Skeletal muscle satellite cell (primary cell): Measurements from ENCODE around the gene DLEU7.

Source experiments
- H3K27me3 ChIP-seq: 2 replicates; pipeline ENCODE4 v1.7.0; 2013; ENCODE audit warnings: low read length; ENCODE audit not compliant: control insufficient read depth, insufficient read depth
- H3K36me3 ChIP-seq: 2 replicates; pipeline ENCODE4 v1.7.0; 2013; ENCODE audit warnings: mild to moderate bottlenecking, control low read depth, low read length; ENCODE audit not compliant: insufficient read depth
- H3K4me1 ChIP-seq: 2 replicates; pipeline ENCODE4 v1.7.0; 2013; ENCODE audit warnings: low read length; ENCODE audit not compliant: control insufficient read depth, insufficient read depth
- H3K4me2 ChIP-seq: 2 replicates; pipeline ENCODE4 v1.7.0; 2013; ENCODE audit warnings: mild to moderate bottlenecking, low read length
- H3K4me3 ChIP-seq: 2 replicates; pipeline ENCODE4 v1.7.0; 2013; ENCODE audit warnings: low read length
- H3K9ac ChIP-seq: 2 replicates; pipeline ENCODE4 v1.7.0; 2013; ENCODE audit warnings: mild to moderate bottlenecking, low read depth, low read length, moderate library complexity
- H3K9me3 ChIP-seq: replicated peaks from 2 replicates; pipeline ENCODE4 v1.7.0; 2013; ENCODE audit warnings: mild to moderate bottlenecking, control low read depth, low read length

Gene DLEU7

GRCh38 chr13:50842251-50842989 lies 1.1 kb downstream of the DLEU7 start:
- H3K9ac ChIP-seq, result no peak overlapping the region

GRCh38 chr13:50841786-50842185 lies 1.7 kb downstream of the DLEU7 start:
- Histone ChIP-seq H3K4me2 (no peak overlapping the region), H3K4me1 (peaks cover 18% of the 10 kb centered on the region), H3K9ac (no peak overlapping the region), H3K4me3 (no peak overlapping the region), H3K9me3 (no peaks in the 10 kb centered on the region), H3K36me3 (no peaks in the 10 kb centered on the region), H3K27me3 (peaks cover 42% of the 10 kb centered on the region)

More at GRCh38 chr13:50842251-50842989, 1.1 kb downstream of the DLEU7 start:
- H3K9me3 ChIP-seq, result no peaks in the 10 kb centered on the region
- peaks cover 46% of the 10 kb centered on the region for H3K27me3 ChIP-seq
- H3K36me3 ChIP-seq, result no peaks in the 10 kb centered on the region
- no peak overlapping the region for H3K4me2 ChIP-seq
- peaks cover 18% of the 10 kb centered on the region for H3K4me1 ChIP-seq
- H3K4me3 ChIP-seq, result no peak overlapping the region

DNA sequence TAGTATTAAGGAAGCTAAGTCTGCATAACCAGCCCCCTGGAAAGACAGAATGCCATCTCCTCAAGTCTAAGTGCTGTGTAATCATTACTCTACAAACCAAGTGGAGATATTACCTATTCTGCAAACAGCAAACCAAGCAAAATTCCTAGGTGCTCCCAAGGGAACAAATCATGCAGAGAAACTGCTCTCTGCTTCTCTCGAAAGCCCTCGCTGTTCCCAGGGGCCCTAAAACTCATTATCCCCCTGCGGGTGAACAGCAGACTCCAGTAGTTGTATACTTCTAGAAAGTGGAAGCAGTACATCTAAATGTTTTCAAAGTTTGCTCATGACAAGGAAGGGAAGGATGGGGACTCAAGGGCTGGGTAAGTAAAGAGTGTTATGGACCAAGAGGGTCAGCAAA lies 3.2 kb downstream of the DLEU7 start:
- no peaks in the 10 kb centered on the region for H3K9me3 ChIP-seq
- no peak overlapping the region for H3K4me2 ChIP-seq
- H3K36me3 ChIP-seq, result no peaks in the 10 kb centered on the region
- peaks cover 49% of the 10 kb centered on the region for H3K27me3 ChIP-seq
- H3K4me3 ChIP-seq, result no peak overlapping the region
- peaks cover 18% of the 10 kb centered on the region for H3K4me1 ChIP-seq
- H3K9ac ChIP-seq, result no peak overlapping the region

- H3K36me3 ChIP-seq, result no peaks in the 10 kb centered on the region
- H3K4me2 ChIP-seq, result no peak overlapping the region
- H3K9ac ChIP-seq, result no peak overlapping the region
- H3K4me1 ChIP-seq, result peaks cover 14% of the 10 kb centered on the region
- no peaks in the 10 kb centered on the region for H3K9me3 ChIP-seq
- H3K4me3 ChIP-seq, result no peak overlapping the region
- peaks cover 49% of the 10 kb centered on the region for H3K27me3 ChIP-seq
These were observed 3.7 kb downstream of the DLEU7 start for GRCh38 chr13:50839828-50840227.

- no peak overlapping the region for H3K4me3 ChIP-seq
- no peak overlapping the region for H3K4me2 ChIP-seq
- no peak overlapping the region for H3K9ac ChIP-seq
- no peaks in the 10 kb centered on the region for H3K9me3 ChIP-seq
- peaks cover 5% of the 10 kb centered on the region for H3K4me1 ChIP-seq
- no peaks in the 10 kb centered on the region for H3K36me3 ChIP-seq
- peaks cover 46% of the 10 kb centered on the region for H3K27me3 ChIP-seq
These were observed 4.8 kb downstream of the DLEU7 start for GRCh38 chr13:50838701-50839100.

DNA sequence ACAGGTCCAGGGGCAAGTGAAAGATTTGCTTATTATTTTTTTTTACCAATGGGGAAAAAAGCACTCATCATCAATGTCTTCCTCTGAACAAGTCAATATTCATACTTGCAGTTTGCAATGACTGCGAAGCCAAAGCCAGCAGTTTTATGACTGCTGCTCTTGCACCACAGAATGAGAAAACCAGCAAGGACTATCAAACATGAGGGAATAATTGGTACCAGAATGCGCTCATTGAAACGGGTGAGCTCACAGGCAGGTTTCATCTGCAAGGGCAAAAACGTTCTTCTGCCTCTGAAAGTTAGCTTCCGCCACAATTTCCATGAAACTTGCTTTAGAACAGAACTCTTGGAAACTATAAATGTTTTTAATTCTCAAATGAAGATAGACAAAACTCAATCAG lies 5.5 kb downstream of the DLEU7 start:
- Histone ChIP-seq H3K9me3 (no peaks in the 10 kb centered on the region), H3K4me3 (no peak overlapping the region), H3K4me2 (no peak overlapping the region), H3K9ac (no peak overlapping the region), H3K36me3 (no peaks in the 10 kb centered on the region), H3K27me3 (peaks cover 42% of the 10 kb centered on the region), H3K4me1 (no peaks in the 10 kb centered on the region)

GRCh38 chr13:50831512-50831911 lies 12.0 kb downstream of the DLEU7 start:
- Histone ChIP-seq H3K4me2 (no peak overlapping the region), H3K36me3 (no peaks in the 10 kb centered on the region), H3K27me3 (peaks cover 18% of the 10 kb centered on the region), H3K9me3 (no peaks in the 10 kb centered on the region), H3K9ac (no peak overlapping the region), H3K4me1 (no peaks in the 10 kb centered on the region), H3K4me3 (no peak overlapping the region)

DNA sequence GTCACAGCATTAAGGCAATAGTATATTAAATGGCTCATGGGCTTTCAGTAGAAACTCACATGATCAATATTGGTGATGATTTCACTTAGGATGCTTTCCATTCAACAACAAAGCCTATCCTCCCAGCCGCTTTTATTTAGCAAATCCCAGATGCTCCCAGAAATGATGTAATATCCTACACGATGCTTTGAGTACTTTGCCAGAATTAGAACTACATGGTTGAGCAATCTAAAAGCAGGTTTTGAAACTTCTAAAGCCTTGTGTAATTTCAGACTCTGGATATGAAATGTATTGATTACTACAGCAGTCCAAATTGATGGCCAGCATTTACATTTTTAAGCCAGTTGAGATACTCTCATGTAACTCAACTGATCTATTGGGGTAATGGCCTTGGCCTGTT lies 13.6 kb downstream of the DLEU7 start:
- Histone ChIP-seq H3K4me3 (no peak overlapping the region), H3K36me3 (no peaks in the 10 kb centered on the region), H3K4me1 (no peaks in the 10 kb centered on the region), H3K9ac (no peak overlapping the region), H3K9me3 (no peaks in the 10 kb centered on the region), H3K4me2 (no peak overlapping the region), H3K27me3 (peaks cover 10% of the 10 kb centered on the region)

DNA sequence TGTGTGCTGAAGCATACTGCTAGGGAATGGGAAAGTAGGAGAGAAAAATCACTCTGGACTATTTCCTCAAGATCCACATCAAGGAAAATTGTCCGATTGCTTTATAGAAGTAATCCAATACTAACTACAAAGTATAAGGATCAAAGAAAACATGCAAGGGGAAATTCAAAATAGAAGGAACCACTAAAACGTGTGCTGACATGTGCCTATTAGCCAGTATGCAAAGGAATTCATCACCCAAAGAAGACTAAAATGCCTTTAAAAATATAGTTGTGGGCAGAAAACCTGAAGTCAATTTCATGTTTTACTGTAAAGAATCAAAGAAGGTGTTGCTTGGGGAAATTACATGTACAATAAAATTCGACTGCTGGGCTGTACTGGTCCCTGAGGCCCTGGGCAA lies 14.3 kb downstream of the DLEU7 start:
- Histone ChIP-seq H3K4me3 (no peak overlapping the region), H3K9me3 (no peaks in the 10 kb centered on the region), H3K36me3 (no peaks in the 10 kb centered on the region), H3K4me2 (no peak overlapping the region), H3K4me1 (no peaks in the 10 kb centered on the region), H3K9ac (no peak overlapping the region), H3K27me3 (peaks cover 10% of the 10 kb centered on the region)

GRCh38 chr13:50826035-50826434 lies 17.5 kb downstream of the DLEU7 start:
- Histone ChIP-seq H3K9me3 (no peaks in the 10 kb centered on the region), H3K9ac (no peak overlapping the region), H3K36me3 (no peaks in the 10 kb centered on the region), H3K4me2 (no peak overlapping the region), H3K27me3 (peaks cover 14% of the 10 kb centered on the region), H3K4me1 (no peaks in the 10 kb centered on the region), H3K4me3 (no peak overlapping the region)

DNA sequence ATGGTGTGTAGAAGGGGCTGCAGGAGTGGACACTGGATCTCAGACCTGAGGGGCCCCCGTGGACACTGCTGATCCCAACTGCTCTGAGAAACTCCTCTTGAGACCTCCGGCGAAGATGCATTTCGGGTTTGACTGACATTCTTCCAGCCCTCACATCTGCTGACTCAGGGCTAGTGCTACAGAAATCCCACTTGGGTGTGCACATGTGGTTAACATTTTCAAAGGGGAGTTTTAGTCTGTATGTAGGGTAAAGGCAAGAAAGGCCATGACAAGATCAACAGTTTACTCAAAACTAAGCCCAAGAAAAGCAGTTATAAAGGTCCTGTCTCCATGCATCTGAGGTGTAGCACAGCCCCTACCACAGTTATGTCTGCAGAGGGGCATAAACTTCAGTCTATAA lies 31.2 kb downstream of the DLEU7 start:
- Histone ChIP-seq H3K4me3 (no peak overlapping the region), H3K27me3 (peaks cover 2% of the 10 kb centered on the region), H3K4me2 (no peak overlapping the region), H3K9me3 (no peaks in the 10 kb centered on the region), H3K4me1 (no peaks in the 10 kb centered on the region), H3K36me3 (no peaks in the 10 kb centered on the region), H3K9ac (no peak overlapping the region)

DNA sequence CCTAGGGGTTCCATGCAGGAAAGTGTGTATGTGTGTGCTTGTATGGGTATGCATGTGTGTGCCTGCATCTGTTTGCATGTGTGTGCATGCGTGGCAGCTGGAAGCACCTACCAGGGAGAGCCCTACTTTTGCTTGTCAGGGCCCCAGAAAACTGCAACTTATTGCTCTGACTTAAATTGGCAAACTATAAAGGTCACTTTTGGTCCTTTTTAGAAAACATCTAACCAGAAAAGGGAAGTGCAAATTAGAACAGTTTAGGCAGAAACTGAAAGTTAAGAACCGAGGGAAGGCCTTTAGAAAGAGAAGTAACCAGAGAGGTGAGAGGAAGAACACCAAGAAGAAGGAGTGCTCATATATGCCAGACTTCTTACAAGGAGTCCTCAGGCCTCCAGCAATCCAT lies 32.5 kb downstream of the DLEU7 start:
- no peaks in the 10 kb centered on the region for H3K27me3 ChIP-seq

More for the DNA sequence above, 32.5 kb downstream of the DLEU7 start:
- no peak overlapping the region for H3K9ac ChIP-seq
- no peak overlapping the region for H3K4me3 ChIP-seq
- H3K4me2 ChIP-seq, result no peak overlapping the region
- H3K4me1 ChIP-seq, result no peaks in the 10 kb centered on the region
- no peaks in the 10 kb centered on the region for H3K36me3 ChIP-seq
- no peaks in the 10 kb centered on the region for H3K9me3 ChIP-seq
